Activated B cell treated with CpG ODN at 0.5 μM for 24 hours (primary cell): ENCODE results near the gene SMURF2. TPM values are rescaled to one million over a fixed set of nuclear protein-coding genes. Genes with fewer than 3 reads are reported as not detected.

Experiments used
- ATAC-seq: fragments of 200-7000 bp; cut with Tn5 transposase; one replicate; pipeline ENCODE4 v1.10.0; 2021; ENCODE audit warnings: low read depth, mild to moderate bottlenecking, moderate library complexity
- CTCF ChIA-PET: fragments of 350-600 bp; sonication (Branson Sonifier 250); formaldehyde crosslinking; loops from one replicate; lab custom pipeline; 2021; ENCODE audit warnings: antibody characterized with exemption; lab: Charles Lee
- POLR2A ChIA-PET: fragments of 350-600 bp; sonication (Branson Sonifier 250); formaldehyde crosslinking; loops from one replicate; lab custom pipeline; 2021; ENCODE audit warnings: antibody characterized with exemption; lab: Charles Lee
- DNase-seq: peaks from one replicate; pipeline ENCODE4 v3.0.0; 2022
- H3K27ac Mint-ChIP-seq: one replicate; pipeline ENCODE4 v1.8.0; 2020; ENCODE audit warnings: mixed read lengths
- H3K27me3 Mint-ChIP-seq: one replicate; pipeline ENCODE4 v1.8.0; 2021; ENCODE audit warnings: mixed read lengths
- H3K36me3 Mint-ChIP-seq: one replicate; pipeline ENCODE4 v1.8.0; 2021; ENCODE audit warnings: low read depth, mixed read lengths
- H3K4me1 Mint-ChIP-seq: one replicate; pipeline ENCODE4 v1.8.0; 2021; ENCODE audit warnings: mixed read lengths
- H3K4me3 Mint-ChIP-seq: one replicate; pipeline ENCODE4 v1.8.0; 2020; ENCODE audit warnings: mild to moderate bottlenecking, mixed read lengths
- H3K9me3 Mint-ChIP-seq: one replicate; pipeline ENCODE4 v1.8.0; 2020; ENCODE audit warnings: mixed read lengths
- CTCF ChIP-seq: fragments of 200-600 bp; IDR thresholded peaks from one replicate; pipeline ENCODE4 v1.8.0; 2022; ENCODE audit warnings: antibody characterized with exemption, mild to moderate bottlenecking
- intact Hi-C: fragments of 100-400 bp; cut with micrococcal nuclease; formaldehyde crosslinking; loops from one replicate; pipeline ENCODE4 v1.15.1; 2024
- total RNA-seq: library from RNA; stranded (reverse); gene quantifications from 2 replicates; pipeline ENCODE4 v1.2.3, GENCODE V29; 2022

SMURF2 gene
- total RNA-seq, 1 donor from 2014 or later = 23.0 TPM

GRCh38 chr17:64596439-64596838, 65.7 kb downstream of the SMURF2 start:
- TF ChIP-seq CTCF = no peak
- H3K4me3 Mint-ChIP-seq = no peak overlapping the region
- intact Hi-C loops = loop anchor here (5.0 kb wide), 1 partner anchor 51 kb away; no protein-coding TSS in a partner anchor

GRCh38 chr17:64591944-64592343, 70.2 kb downstream of the SMURF2 start:
- Mint-ChIP-seq H3K4me1 (peaks cover 7% of the 10 kb centered on the region), H3K9me3 (no peaks in the 10 kb centered on the region), H3K36me3 (peaks cover 49% of the 10 kb centered on the region), H3K27me3 (no peaks in the 10 kb centered on the region), H3K4me3 (no peak overlapping the region), H3K27ac (no peak overlapping the region)
- ChIA-PET CTCF (no interaction called here), POLR2A (no interaction called here)
- intact Hi-C loops = no loop called here
- ATAC-seq = no peak
- DNase-seq = no peak
- no peak for TF ChIP-seq CTCF

More at GRCh38 chr17:64596439-64596838, 65.7 kb downstream of the SMURF2 start:
- ATAC-seq (no peak), DNase-seq (no peak)
- peaks cover 30% of the 10 kb centered on the region for H3K36me3 Mint-ChIP-seq
- H3K27ac Mint-ChIP-seq = no peak overlapping the region
- CTCF ChIA-PET = no interaction called here
- H3K4me1 Mint-ChIP-seq = peaks cover 27% of the 10 kb centered on the region
- POLR2A ChIA-PET = no interaction called here
- no peaks in the 10 kb centered on the region for H3K9me3 Mint-ChIP-seq
- H3K27me3 Mint-ChIP-seq = no peaks in the 10 kb centered on the region

DNA sequence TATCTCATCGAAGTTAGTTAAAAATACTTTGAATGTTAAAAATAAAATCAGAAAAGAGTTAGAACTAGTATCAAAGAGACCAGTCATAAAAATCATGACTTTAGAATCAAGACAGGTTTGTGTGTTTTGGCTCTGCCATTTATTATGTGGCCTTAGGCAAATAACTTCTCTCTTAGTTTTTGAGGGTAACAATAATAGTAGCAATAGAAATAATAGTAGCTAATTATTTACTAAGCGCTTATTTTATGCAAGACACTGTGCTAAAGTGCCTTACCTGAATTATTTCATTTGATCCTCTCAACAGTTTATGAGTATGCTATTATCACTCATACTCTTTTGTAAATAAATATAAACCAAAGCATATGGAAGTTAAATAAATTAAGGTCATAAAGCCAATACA, 77.0 kb downstream of the SMURF2 start:
- Mint-ChIP-seq H3K4me1 (no peaks in the 10 kb centered on the region), H3K9me3 (no peaks in the 10 kb centered on the region), H3K36me3 (peaks cover 43% of the 10 kb centered on the region), H3K27me3 (no peaks in the 10 kb centered on the region), H3K4me3 (no peak overlapping the region), H3K27ac (no peak overlapping the region)
- DNase-seq (no peak), ATAC-seq (no peak)
- CTCF ChIA-PET = no interaction called here
- no peak for TF ChIP-seq CTCF
- intact Hi-C loops = no loop called here
- POLR2A ChIA-PET = no interaction called here

GRCh38 chr17:64583038-64583437, 79.1 kb downstream of the SMURF2 start:
- POLR2A ChIA-PET = no interaction called here
- no peaks in the 10 kb centered on the region for H3K27me3 Mint-ChIP-seq
- no peak for TF ChIP-seq CTCF
- CTCF ChIA-PET = no interaction called here
- H3K27ac Mint-ChIP-seq = no peak overlapping the region
- H3K36me3 Mint-ChIP-seq = peaks cover 47% of the 10 kb centered on the region
- ATAC-seq (no peak), DNase-seq (no peak)
- intact Hi-C loops = no loop called here
- H3K9me3 Mint-ChIP-seq = no peaks in the 10 kb centered on the region
- H3K4me3 Mint-ChIP-seq = no peak overlapping the region
- H3K4me1 Mint-ChIP-seq = no peaks in the 10 kb centered on the region

DNA sequence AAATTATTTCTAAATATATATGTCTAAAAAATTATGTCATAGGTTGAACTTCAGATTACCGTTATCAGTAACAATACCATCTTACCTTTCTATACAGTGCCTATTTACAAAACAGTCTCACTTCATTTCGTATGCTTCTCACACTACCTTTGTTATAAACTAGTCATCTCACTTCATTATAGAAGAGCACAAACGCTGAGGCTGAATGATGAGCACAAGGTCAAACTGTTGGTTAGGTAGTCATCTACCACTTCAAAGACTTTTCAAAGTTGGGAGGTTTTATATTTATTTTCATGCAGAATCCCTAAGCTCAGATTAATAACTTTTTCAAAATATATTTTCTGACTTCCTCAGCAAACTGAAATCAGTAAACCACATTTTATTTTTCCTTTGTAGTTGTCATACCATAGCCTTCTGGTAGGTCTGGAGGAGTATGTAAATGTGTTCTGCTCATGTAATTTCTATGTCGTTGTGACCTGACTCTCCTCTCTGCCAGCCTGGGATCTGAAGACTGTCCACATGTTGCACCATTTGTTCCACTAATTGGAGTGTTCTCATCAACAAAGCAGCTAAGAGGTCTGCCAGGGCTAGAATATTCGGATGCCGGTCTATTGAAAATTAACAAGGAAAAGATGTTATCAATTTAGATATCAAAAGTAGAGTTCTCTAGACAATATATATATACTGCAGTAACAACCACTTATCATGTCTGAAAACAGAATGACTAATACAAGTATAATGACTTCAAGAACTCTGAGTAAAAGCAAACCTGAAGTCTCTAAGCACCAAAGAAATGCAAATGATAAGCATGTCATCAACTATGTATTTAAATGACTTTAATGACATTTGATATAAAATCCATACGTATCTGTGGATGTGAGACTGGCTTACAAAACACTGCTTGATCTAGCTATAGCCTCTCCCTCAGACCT, 81.5 kb downstream of the SMURF2 start:
- no peak overlapping the region for H3K4me3 Mint-ChIP-seq
- intact Hi-C loops = no loop called here
- no peaks in the 10 kb centered on the region for H3K4me1 Mint-ChIP-seq
- H3K9me3 Mint-ChIP-seq = no peaks in the 10 kb centered on the region
- H3K27ac Mint-ChIP-seq = no peak overlapping the region
- ATAC-seq (no peak), DNase-seq (no peak)
- ChIA-PET POLR2A (no interaction called here), CTCF (interaction anchor here (1.2 kb wide), 1 partner anchor 90 kb away, joined by 3 read pairs; no protein-coding TSS in a partner anchor)
- no peaks in the 10 kb centered on the region for H3K27me3 Mint-ChIP-seq
- no peak for TF ChIP-seq CTCF
- peaks cover 61% of the 10 kb centered on the region for H3K36me3 Mint-ChIP-seq
